KMS-11 (cell line): ENCODE results near the gene DHX34.
"Not testable (repeated sequence)": the region's sequence is repeated elsewhere in the genome, so short reads cannot be mapped to it uniquely, and the experiment has no call there.

Experiments used
- H2AFZ ChIP-seq: fragments of 200-600 bp; sonication (generic); 2 replicates; pipeline ENCODE4 v1.6.1; 2016; ENCODE audit warnings: antibody characterized with exemption, mixed run types, low read depth
- H3K27ac ChIP-seq: fragments of 200-600 bp; sonication (generic); 2 replicates; pipeline ENCODE4 v1.6.1; 2016; ENCODE audit warnings: mild to moderate bottlenecking, mixed run types
- H3K27me3 ChIP-seq: fragments of 200-600 bp; sonication (generic); 2 replicates; pipeline ENCODE4 v1.6.1; 2017; ENCODE audit warnings: mild to moderate bottlenecking, low read depth, mixed run types, moderate library complexity; ENCODE audit not compliant: insufficient read depth
- H3K36me3 ChIP-seq: fragments of 200-600 bp; sonication (generic); 2 replicates; pipeline ENCODE4 v1.6.1; 2017; ENCODE audit warnings: mild to moderate bottlenecking, mixed run types; ENCODE audit not compliant: insufficient read depth
- H3K4me1 ChIP-seq: fragments of 200-600 bp; sonication (generic); 2 replicates; pipeline ENCODE4 v1.6.1; 2016; ENCODE audit warnings: mild to moderate bottlenecking, low read depth, mixed run types; ENCODE audit not compliant: poor library complexity, severe bottlenecking
- H3K4me2 ChIP-seq: fragments of 200-600 bp; sonication (generic); 2 replicates; pipeline ENCODE4 v1.7.0; 2016; ENCODE audit warnings: mild to moderate bottlenecking, mixed run types
- H3K4me3 ChIP-seq: fragments of 200-600 bp; sonication (generic); IDR thresholded peaks from 2 replicates; pipeline ENCODE4 v1.6.1; 2017; ENCODE audit warnings: low read depth, low read length, mixed read lengths; ENCODE audit not compliant: insufficient read depth
- H3K79me2 ChIP-seq: fragments of 200-600 bp; sonication (generic); 2 replicates; pipeline ENCODE4 v1.6.1; 2016; ENCODE audit warnings: low read depth, mixed run types; ENCODE audit not compliant: insufficient read depth
- H3K9ac ChIP-seq: fragments of 200-600 bp; sonication (generic); 2 replicates; pipeline ENCODE4 v1.6.1; 2016; ENCODE audit warnings: mild to moderate bottlenecking, mixed run types
- H4K20me1 ChIP-seq: fragments of 200-600 bp; sonication (generic); 2 replicates; pipeline ENCODE4 v1.6.1; 2016; ENCODE audit warnings: mild to moderate bottlenecking, mixed run types; ENCODE audit not compliant: insufficient read depth
- TF ChIP-seq, protein P1 (sequence below): fragments of 200-600 bp; sonication (generic); conservative IDR thresholded peaks from 2 replicates; pipeline ENCODE4 v1.6.1; 2017; ENCODE audit warnings: low read depth, mild to moderate bottlenecking, antibody characterized with exemption, low read length, moderate library complexity, mixed read lengths

Gene DHX34

DNA sequence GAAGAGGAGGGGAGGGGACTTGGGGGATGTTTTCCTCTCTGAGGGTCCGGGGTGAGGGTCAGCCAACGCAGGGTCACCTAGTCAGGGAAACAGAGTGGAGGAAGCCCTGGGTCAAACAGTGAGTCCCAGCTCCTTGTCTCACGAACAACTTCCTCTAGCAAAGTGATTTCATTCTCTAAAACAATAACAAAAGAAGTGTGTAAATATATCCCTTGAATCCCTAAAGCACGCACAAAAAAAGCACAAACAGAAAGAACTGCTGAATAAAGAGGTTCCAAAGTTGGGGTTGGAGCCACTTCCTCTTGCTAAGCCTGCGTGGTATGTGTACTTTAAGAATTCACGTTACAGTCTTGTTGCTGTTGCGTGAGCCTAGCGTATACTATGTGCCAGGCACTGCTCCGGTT lies 18.6 kb upstream of the DHX34 start:
- H3K4me1 ChIP-seq, result no peaks in the 10 kb centered on the region
- no peak overlapping the region for H2AFZ ChIP-seq

DNA sequence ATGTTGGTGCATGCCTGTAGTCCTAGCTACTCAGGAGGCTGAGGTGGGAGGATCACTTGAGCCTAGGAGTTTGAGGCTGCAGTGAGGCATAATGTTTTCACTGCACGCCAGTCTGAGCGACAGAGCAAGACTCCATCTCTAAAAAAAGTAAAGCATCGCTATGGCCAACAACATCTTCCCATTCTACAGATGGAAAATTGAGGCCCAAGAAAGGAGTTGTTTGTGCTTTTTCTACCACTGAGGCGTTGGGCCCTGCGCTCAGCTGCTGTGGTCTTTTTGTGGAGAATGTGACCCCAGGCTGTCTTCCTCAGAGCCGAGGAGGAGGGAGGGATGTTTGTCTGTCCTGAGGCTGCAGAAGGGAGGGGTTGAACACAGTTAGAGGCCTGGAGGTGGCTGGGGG lies 17.6 kb upstream of the DHX34 start:
- Histone ChIP-seq H3K79me2 (no peaks in the 10 kb centered on the region), H3K9ac (no peak overlapping the region), H2AFZ (no peak overlapping the region), H4K20me1 (no peaks in the 10 kb centered on the region), H3K27ac (no peak overlapping the region), H3K27me3 (peaks cover 43% of the 10 kb centered on the region), H3K4me2 (no peak overlapping the region), H3K4me3 (no peak overlapping the region), H3K4me1 (no peaks in the 10 kb centered on the region), H3K36me3 (no peaks in the 10 kb centered on the region)
- TF ChIP-seq, protein P1, sequence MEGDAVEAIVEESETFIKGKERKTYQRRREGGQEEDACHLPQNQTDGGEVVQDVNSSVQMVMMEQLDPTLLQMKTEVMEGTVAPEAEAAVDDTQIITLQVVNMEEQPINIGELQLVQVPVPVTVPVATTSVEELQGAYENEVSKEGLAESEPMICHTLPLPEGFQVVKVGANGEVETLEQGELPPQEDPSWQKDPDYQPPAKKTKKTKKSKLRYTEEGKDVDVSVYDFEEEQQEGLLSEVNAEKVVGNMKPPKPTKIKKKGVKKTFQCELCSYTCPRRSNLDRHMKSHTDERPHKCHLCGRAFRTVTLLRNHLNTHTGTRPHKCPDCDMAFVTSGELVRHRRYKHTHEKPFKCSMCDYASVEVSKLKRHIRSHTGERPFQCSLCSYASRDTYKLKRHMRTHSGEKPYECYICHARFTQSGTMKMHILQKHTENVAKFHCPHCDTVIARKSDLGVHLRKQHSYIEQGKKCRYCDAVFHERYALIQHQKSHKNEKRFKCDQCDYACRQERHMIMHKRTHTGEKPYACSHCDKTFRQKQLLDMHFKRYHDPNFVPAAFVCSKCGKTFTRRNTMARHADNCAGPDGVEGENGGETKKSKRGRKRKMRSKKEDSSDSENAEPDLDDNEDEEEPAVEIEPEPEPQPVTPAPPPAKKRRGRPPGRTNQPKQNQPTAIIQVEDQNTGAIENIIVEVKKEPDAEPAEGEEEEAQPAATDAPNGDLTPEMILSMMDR, result no peak

More for the DNA sequence above, 18.6 kb upstream of the DHX34 start:
- no peak overlapping the region for H3K4me3 ChIP-seq
- no peaks in the 10 kb centered on the region for H3K79me2 ChIP-seq
- H3K27ac ChIP-seq, result no peak overlapping the region
- H3K36me3 ChIP-seq, result no peaks in the 10 kb centered on the region
- H3K27me3 ChIP-seq, result peaks cover 48% of the 10 kb centered on the region
- H4K20me1 ChIP-seq, result no peaks in the 10 kb centered on the region
- TF ChIP-seq, protein P1, result no peak
- no peak overlapping the region for H3K4me2 ChIP-seq
- H3K9ac ChIP-seq, result no peak overlapping the region

DNA sequence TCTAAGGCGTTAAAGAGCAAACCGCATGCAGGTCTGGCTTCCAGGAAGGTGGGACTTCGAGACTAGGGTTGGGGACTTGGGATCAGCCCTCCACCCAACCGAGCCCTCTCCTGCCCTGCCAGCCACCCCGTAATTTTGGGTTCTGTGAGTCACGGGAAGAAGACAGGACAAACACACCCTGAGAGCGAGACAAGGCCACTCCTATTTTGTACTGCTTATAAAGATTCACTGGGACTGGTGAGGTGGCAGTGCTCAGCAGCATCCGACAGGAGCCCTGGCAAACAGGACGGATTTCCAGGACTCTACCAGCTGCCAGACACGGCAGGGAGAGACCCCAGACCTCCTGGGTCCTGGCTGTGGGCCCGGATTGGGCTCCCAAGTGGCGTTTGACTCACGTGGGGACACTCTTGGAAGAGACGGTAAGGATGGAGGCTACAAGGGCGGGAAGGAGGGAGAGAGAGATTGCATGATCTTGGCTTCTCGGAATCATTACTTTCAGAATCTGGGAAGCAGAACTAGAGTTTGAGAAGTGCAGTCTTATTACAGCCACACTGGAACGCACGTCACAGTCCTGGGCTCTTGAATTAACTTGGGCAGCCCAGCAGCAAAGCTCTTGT lies 17.1 kb upstream of the DHX34 start, which contains the start of gene C5AR2:
Gene C5AR2 (plus strand): TSS at position 245 of the 617 bp plus-strand sequence. CDS start 8,625 bp downstream, outside the sequence.
- no peaks in the 10 kb centered on the region for H3K36me3 ChIP-seq
- no peaks in the 10 kb centered on the region for H4K20me1 ChIP-seq
- H3K27me3 ChIP-seq, result peaks cover 42% of the 10 kb centered on the region
- H3K9ac ChIP-seq, result no peak within 1 kb of the TSS
- no peak within 1 kb of the TSS for H3K4me2 ChIP-seq
- no peaks in the 10 kb centered on the region for H3K79me2 ChIP-seq
- TF ChIP-seq, protein P1, result no peak
- H2AFZ ChIP-seq, result no peak within 1 kb of the TSS; the same call in 1 of the 2 replicates
- no peak within 1 kb of the TSS for H3K4me3 ChIP-seq
- no peaks in the 10 kb centered on the region for H3K4me1 ChIP-seq
- H3K27ac ChIP-seq, result no peak within 1 kb of the TSS

DNA sequence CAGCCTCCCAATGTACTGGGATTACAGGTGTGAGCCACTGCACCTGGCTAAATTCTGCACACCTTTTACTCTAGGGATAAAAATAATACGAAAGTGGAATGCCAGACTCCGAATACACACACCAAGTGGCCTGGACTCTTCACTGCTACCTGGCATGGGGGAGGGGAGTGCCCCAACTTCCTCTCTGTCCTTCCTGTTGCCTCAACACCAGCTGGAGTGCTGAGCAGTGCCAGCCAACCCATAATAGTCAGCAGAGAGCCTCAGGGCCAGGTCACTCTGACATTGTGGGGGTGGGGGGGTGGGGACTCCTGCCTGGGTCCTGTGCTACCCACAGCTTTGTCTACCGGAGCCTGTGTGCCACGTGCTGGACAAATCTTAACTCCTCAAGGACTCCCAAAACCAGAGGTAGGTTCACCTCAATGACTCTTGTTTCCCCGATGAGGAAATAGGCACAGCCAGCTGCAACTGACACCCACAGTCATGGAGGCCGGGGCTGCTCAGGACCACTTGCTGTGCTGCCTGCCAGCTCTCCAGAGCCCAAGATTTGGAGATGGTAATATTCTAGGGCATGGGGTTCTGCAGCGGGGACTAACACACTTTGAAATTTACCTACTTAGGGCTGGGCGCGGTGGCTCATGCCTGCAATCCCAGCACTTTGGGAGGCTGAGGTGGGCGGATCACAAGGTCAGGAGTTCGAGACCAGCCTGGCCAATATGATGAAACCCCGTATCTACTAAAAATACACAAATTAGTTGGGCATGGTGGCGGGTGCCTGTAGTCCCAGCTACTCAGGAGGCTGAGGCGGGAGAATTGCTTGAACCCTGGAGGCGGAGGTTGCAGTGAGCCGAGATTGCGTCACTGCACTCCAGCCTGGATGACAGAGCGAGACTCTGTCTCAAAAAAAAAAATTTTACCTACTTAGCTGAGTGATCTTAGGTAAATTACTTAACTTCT lies 12.1 kb upstream of the DHX34 start:
- not testable (repeated sequence) for H3K4me3 ChIP-seq, H3K9ac ChIP-seq, H4K20me1 ChIP-seq, H3K4me1 ChIP-seq, H2AFZ ChIP-seq, H3K4me2 ChIP-seq, H3K27ac ChIP-seq, H3K36me3 ChIP-seq, H3K79me2 ChIP-seq
- peaks cover 23% of the 10 kb centered on the region for H3K27me3 ChIP-seq
